Panc1 (cell line): Measurements from ENCODE around the gene NFAM1. TPM values are rescaled to one million over a fixed set of nuclear protein-coding genes. Genes with fewer than 3 reads are reported as not detected.

Experiments used
- ATAC-seq: fragments of 200-7000 bp; cut with Tn5 transposase; 2 replicates; pipeline ENCODE4 v1.9.1; 2020; ENCODE audit warnings: mild to moderate bottlenecking, moderate library complexity
- BruUV-seq: library from RNA; stranded (reverse); fragments of 400-500 nt; replicated peaks from 2 replicates; lab custom pipeline; 2021; lab: Mats Ljungman, UMichigan
- CTCF ChIA-PET: fragments of 300-600 bp; sonication (Branson Sonifier 250); formaldehyde crosslinking; loops from one replicate; lab custom pipeline; 2022; ENCODE audit warnings: antibody characterized with exemption; lab: Charles Lee
- POLR2A ChIA-PET: fragments of 300-600 bp; sonication (Branson Sonifier 250); formaldehyde crosslinking; loops from one replicate; lab custom pipeline; 2022; ENCODE audit warnings: antibody characterized with exemption; lab: Charles Lee
- DNase-seq: peaks from one replicate; pipeline ENCODE4 v3.0.0-alpha.2; 2010; ENCODE audit warnings: low read depth, low spot score
- H3K27ac ChIP-seq: 2 replicates; pipeline ENCODE4 v1.5.1; 2011; ENCODE audit warnings: mild to moderate bottlenecking, low read length, inconsistent platforms
- H3K27me3 ChIP-seq: fragments of 200-500 bp; sonication (Bioruptor generic); 2 replicates; pipeline ENCODE4 v1.6.0; 2014; ENCODE audit warnings: low read length, inconsistent platforms; ENCODE audit not compliant: control insufficient read depth, insufficient read depth
- H3K36me3 ChIP-seq: fragments of 200-500 bp; sonication (Bioruptor generic); 2 replicates; pipeline ENCODE4 v1.5.1; 2014; ENCODE audit warnings: inconsistent platforms, mild to moderate bottlenecking, low read length, moderate library complexity; ENCODE audit not compliant: control insufficient read depth, insufficient read depth
- H3K4me1 ChIP-seq: 2 replicates; pipeline ENCODE4 v1.5.1; 2011; ENCODE audit warnings: inconsistent platforms, mild to moderate bottlenecking, low read length, moderate library complexity; ENCODE audit not compliant: control insufficient read depth, insufficient read depth
- H3K4me3 ChIP-seq, 2 experiments: 2 replicates each; pipeline ENCODE4 v1.5.1; 2011 to 2012; ENCODE audit warnings: low read depth in 2 of 2, low read length in 2 of 2, mild to moderate bottlenecking in 2 of 2, inconsistent platforms in 1 of 2, moderate library complexity in 1 of 2
- H3K9me3 ChIP-seq: fragments of 200-500 bp; sonication (Bioruptor generic); 2 replicates; pipeline ENCODE4 v1.5.1; 2014; ENCODE audit warnings: low read depth, mild to moderate bottlenecking, inconsistent platforms, low read length, moderate library complexity; ENCODE audit not compliant: control insufficient read depth, insufficient read depth
- POLR2AphosphoS5 ChIP-seq: IDR thresholded peaks from 2 replicates; pipeline ENCODE4 v1.6.1; 2012; ENCODE audit warnings: mild to moderate bottlenecking, low read depth, low read length, moderate library complexity
- SIN3A ChIP-seq: IDR thresholded peaks from 2 replicates; pipeline ENCODE4 v1.6.1; 2012; ENCODE audit warnings: low read depth, mild to moderate bottlenecking, low read length, moderate library complexity, borderline replicate concordance; ENCODE audit not compliant: insufficient read depth
- TCF7L2 ChIP-seq: IDR thresholded peaks from 2 replicates; pipeline ENCODE4 v1.6.1; 2011; ENCODE audit warnings: mild to moderate bottlenecking, low read depth, low read length, inconsistent platforms
- in situ Hi-C: cut with HindIII; loops from 2 replicates; pipeline ENCODE4 v1.10.0; 2016; ENCODE audit warnings: low sequenced_read_pairs, low pct_unique_long_range_greater_than_20kb
- intact Hi-C: fragments of 100-400 bp; cut with micrococcal nuclease; formaldehyde crosslinking; loops from one replicate; pipeline ENCODE4 v1.10.0; 2022; ENCODE audit not compliant: unreplicated experiment
- total RNA-seq: library from RNA; stranded (reverse); gene quantifications from one replicate; pipeline ENCODE4 v1.2.1, GENCODE V29; 2021; ENCODE audit not compliant: unreplicated experiment
- TF ChIP-seq, protein P1 (sequence below), 2 experiments: IDR thresholded peaks; 2 replicates each; pipeline ENCODE4 v1.6.1; 2011 to 2012; ENCODE audit warnings: low read depth in 2 of 2, control low read depth in 1 of 2, low read length in 1 of 2, mild to moderate bottlenecking in 1 of 2, moderate library complexity in 1 of 2; ENCODE audit not compliant: insufficient read depth in 1 of 2
- TF ChIP-seq, protein P2 (sequence below): fragments of 450-650 bp; IDR thresholded peaks from 2 replicates; pipeline ENCODE4 v1.5.1; 2017; ENCODE audit warnings: mild to moderate bottlenecking

Gene NFAM1
- total RNA-seq, 1 experiment from 2014 or later, result 0.41 TPM

DNA sequence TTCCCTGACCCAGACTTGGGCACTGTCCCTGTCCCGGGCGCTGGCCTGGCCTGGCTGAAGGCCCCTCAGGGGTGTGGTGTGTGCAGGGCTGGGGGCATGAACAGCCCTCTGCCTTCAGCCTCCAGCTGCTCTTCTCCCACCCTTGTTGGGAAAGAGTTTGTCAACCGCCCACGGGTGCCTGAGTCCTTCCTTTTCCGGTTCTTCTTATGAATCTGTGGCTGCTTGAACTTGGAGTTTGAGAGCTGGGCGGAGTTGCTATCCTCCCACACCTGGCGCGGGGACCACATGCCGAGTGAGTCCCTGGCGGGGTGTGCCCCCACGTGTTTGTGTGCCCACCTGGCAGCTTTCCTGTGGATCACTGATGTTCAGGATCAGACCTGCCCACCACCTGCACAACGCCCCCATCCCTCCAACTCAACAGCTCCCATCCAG, 13.4 kb downstream of the NFAM1 start:
- Histone ChIP-seq H3K36me3 (no peaks in the 10 kb centered on the region), H3K4me3 (no peak overlapping the region), H3K27ac (no peak overlapping the region), H3K4me1 (no peaks in the 10 kb centered on the region), H3K27me3 (no peaks in the 10 kb centered on the region), H3K9me3 (no peaks in the 10 kb centered on the region)
- CTCF ChIA-PET, result no interaction called here
- no TSS peak for BruUV-seq
- POLR2A ChIA-PET, result no interaction called here
- no peak for ATAC-seq
- in situ Hi-C loops, result no loop called here
- TF ChIP-seq POLR2AphosphoS5 (no peak), TCF7L2 (no peak), SIN3A (no peak)
- TF ChIP-seq, protein P1, sequence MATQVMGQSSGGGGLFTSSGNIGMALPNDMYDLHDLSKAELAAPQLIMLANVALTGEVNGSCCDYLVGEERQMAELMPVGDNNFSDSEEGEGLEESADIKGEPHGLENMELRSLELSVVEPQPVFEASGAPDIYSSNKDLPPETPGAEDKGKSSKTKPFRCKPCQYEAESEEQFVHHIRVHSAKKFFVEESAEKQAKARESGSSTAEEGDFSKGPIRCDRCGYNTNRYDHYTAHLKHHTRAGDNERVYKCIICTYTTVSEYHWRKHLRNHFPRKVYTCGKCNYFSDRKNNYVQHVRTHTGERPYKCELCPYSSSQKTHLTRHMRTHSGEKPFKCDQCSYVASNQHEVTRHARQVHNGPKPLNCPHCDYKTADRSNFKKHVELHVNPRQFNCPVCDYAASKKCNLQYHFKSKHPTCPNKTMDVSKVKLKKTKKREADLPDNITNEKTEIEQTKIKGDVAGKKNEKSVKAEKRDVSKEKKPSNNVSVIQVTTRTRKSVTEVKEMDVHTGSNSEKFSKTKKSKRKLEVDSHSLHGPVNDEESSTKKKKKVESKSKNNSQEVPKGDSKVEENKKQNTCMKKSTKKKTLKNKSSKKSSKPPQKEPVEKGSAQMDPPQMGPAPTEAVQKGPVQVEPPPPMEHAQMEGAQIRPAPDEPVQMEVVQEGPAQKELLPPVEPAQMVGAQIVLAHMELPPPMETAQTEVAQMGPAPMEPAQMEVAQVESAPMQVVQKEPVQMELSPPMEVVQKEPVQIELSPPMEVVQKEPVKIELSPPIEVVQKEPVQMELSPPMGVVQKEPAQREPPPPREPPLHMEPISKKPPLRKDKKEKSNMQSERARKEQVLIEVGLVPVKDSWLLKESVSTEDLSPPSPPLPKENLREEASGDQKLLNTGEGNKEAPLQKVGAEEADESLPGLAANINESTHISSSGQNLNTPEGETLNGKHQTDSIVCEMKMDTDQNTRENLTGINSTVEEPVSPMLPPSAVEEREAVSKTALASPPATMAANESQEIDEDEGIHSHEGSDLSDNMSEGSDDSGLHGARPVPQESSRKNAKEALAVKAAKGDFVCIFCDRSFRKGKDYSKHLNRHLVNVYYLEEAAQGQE (IDR thresholded peaks at IDR 0.05; ENCODE audit: insufficient read depth in 1 of 2, low read depth in 2 of 2, low read length in 1 of 2), result no peak
- TF ChIP-seq, protein P2, sequence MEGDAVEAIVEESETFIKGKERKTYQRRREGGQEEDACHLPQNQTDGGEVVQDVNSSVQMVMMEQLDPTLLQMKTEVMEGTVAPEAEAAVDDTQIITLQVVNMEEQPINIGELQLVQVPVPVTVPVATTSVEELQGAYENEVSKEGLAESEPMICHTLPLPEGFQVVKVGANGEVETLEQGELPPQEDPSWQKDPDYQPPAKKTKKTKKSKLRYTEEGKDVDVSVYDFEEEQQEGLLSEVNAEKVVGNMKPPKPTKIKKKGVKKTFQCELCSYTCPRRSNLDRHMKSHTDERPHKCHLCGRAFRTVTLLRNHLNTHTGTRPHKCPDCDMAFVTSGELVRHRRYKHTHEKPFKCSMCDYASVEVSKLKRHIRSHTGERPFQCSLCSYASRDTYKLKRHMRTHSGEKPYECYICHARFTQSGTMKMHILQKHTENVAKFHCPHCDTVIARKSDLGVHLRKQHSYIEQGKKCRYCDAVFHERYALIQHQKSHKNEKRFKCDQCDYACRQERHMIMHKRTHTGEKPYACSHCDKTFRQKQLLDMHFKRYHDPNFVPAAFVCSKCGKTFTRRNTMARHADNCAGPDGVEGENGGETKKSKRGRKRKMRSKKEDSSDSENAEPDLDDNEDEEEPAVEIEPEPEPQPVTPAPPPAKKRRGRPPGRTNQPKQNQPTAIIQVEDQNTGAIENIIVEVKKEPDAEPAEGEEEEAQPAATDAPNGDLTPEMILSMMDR, result no peak
- intact Hi-C loops, result no loop called here
- DNase-seq, result no peak

DNA sequence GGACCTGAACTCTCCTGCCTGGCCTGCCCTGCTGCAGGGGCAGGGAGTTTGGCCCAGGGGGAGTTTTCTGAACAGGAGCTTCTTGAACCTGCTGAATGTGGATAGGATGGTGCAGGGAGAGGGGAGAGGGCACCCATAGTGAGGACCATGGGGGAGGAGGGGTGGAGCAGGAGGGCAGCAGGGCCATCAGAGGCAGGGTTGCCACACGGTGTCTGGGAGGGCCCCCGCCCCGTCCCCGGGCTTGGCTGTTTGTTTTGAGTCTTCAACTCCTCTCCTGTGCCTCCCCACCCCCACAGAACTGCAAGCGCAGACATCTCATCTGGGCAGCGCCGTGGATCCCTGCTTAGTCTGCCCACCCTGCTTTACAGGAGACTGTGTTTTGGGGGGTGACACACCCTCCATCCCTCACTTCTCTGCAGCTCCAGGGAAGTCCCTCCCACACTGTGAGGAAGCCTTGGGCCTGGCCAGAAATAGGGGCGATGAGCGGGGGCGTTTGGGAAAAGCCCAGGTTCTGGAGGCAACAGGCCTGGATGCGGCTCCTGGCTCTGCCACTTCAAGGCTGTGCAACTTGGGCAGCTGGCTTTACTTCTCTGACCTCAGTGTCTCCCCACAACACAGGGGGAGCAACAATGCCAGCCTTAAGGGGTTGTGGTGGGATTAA, 14.4 kb downstream of the NFAM1 start:
- ChIA-PET CTCF (interaction anchor here (0.6 kb wide), 1 partner anchor 135 kb away, joined by 3 read pairs; no protein-coding TSS in a partner anchor), POLR2A (no interaction called here)
- in situ Hi-C loops, result no loop called here
- H3K36me3 ChIP-seq, result no peaks in the 10 kb centered on the region
- H3K4me1 ChIP-seq, result no peaks in the 10 kb centered on the region
- intact Hi-C loops, result no loop called here
- BruUV-seq, result no TSS peak
- no peaks in the 10 kb centered on the region for H3K27me3 ChIP-seq
- TF ChIP-seq SIN3A, result no peak
- TF ChIP-seq POLR2AphosphoS5, result no peak
- TF ChIP-seq, protein P2, result no peak
- TF ChIP-seq, protein P1 (IDR thresholded peaks at IDR 0.05; ENCODE audit: insufficient read depth in 1 of 2, low read depth in 2 of 2, low read length in 1 of 2), result no peak
- TF ChIP-seq TCF7L2, result no peak
- no peaks in the 10 kb centered on the region for H3K9me3 ChIP-seq
- H3K4me3 ChIP-seq, result no peak overlapping the region
- H3K27ac ChIP-seq, result no peak overlapping the region
- no peak for ATAC-seq
- DNase-seq, result no peak
